HG02943 (cell line): Measurements from ENCODE around the gene TAF1B.

ENCODE experiments used
- ATAC-seq: cut with Tn5 transposase; IDR thresholded peaks from one replicate; pipeline ENCODE4 v1.9.1; 2021; ENCODE audit warnings: mild to moderate bottlenecking, low read depth, moderate library complexity; ENCODE audit not compliant: unreplicated experiment

Gene TAF1B

GRCh38 chr2:9958057-9958456 is 114.8 kb downstream of the TAF1B start:
- ATAC-seq = no peak

GRCh38 chr2:9959262-9959661 is 116.0 kb downstream of the TAF1B start:
- no peak for ATAC-seq

- no peak for ATAC-seq
Measured at GRCh38 chr2:9961013-9961412, 117.7 kb downstream of the TAF1B start.

- no peak for ATAC-seq
Measured at GRCh38 chr2:9964334-9964980, 121.2 kb downstream of the TAF1B start.

- ATAC-seq = no peak
Measured at GRCh38 chr2:9965119-9965822, 122.0 kb downstream of the TAF1B start.

- ATAC-seq = no peak
Measured at GRCh38 chr2:9966491-9967022, 123.3 kb downstream of the TAF1B start.

GRCh38 chr2:9967053-9967775 is 123.9 kb downstream of the TAF1B start:
- ATAC-seq = no peak

GRCh38 chr2:9968553-9969497 is 125.6 kb downstream of the TAF1B start:
- no peak for ATAC-seq

- ATAC-seq = no peak
Measured at GRCh38 chr2:9970200-9971044, 127.1 kb downstream of the TAF1B start.

- ATAC-seq = no peak
Measured at GRCh38 chr2:9971105-9971818, 128.0 kb downstream of the TAF1B start.

- no peak for ATAC-seq
Measured at GRCh38 chr2:9971890-9972289, 128.6 kb downstream of the TAF1B start.

- ATAC-seq = no peak
Measured at GRCh38 chr2:9972621-9973479, 129.6 kb downstream of the TAF1B start.

GRCh38 chr2:9973690-9974089 is 130.4 kb downstream of the TAF1B start:
- no peak for ATAC-seq

GRCh38 chr2:9974343-9974742 is 131.1 kb downstream of the TAF1B start:
- no peak for ATAC-seq

GRCh38 chr2:9975328-9975727 is 132.1 kb downstream of the TAF1B start:
- ATAC-seq = no peak

GRCh38 chr2:9975805-9976447 is 132.7 kb downstream of the TAF1B start:
- ATAC-seq = no peak

GRCh38 chr2:9979977-9980376 is 136.7 kb downstream of the TAF1B start:
- no peak for ATAC-seq
